ENCODE measurements around the gene MDFIC. TPM values are rescaled to one million over a fixed set of nuclear protein-coding genes. Genes with fewer than 3 reads are reported as not detected.

The MDFIC gene
- total RNA-seq, 1 experiment from 2014 or later: 7.3 TPM

- Histone ChIP-seq H3K27ac (ENCODE audit: low read length) (no peak overlapping the region), H3K36me3 (ENCODE audit: control insufficient read depth, insufficient read depth, low read length) (no peaks in the 10 kb centered on the region), H3K4me1 (ENCODE audit: control insufficient read depth, insufficient read depth, low read length) (no peaks in the 10 kb centered on the region), H3K27me3 (ENCODE audit: control insufficient read depth, insufficient read depth, low read length) (no peaks in the 10 kb centered on the region), H3K9me3 (ENCODE audit: control insufficient read depth, insufficient read depth, low read depth, low read length) (no peaks in the 10 kb centered on the region), H3K4me3 (ENCODE audit: low read depth in 2 of 2, low read length in 2 of 2) (no peak overlapping the region)
- BruUV-seq (replicated peaks): no TSS peak
- in situ Hi-C loops (cut with HindIII; ENCODE audit: low pct_unique_long_range_greater_than_20kb, low sequenced_read_pairs): no loop called here
- ChIA-PET CTCF (no interaction called here), POLR2A (no interaction called here)
- intact Hi-C loops (cut with micrococcal nuclease; ENCODE audit: unreplicated experiment): no loop called here
- ATAC-seq (no peak), DNase-seq (ENCODE audit: low read depth, low spot score) (no peak)
- no peak for TF ChIP-seq CTCF (IDR thresholded peaks at IDR 0.05)
- TF ChIP-seq SIN3A (IDR thresholded peaks at IDR 0.05; ENCODE audit: borderline replicate concordance, insufficient read depth, low read depth, low read length): no peak
- TF ChIP-seq POLR2AphosphoS5 (IDR thresholded peaks at IDR 0.05; ENCODE audit: low read depth, low read length): no peak
- TF ChIP-seq TCF7L2 (IDR thresholded peaks at IDR 0.05; ENCODE audit: low read depth, low read length): no peak
- TF ChIP-seq, protein P1, sequence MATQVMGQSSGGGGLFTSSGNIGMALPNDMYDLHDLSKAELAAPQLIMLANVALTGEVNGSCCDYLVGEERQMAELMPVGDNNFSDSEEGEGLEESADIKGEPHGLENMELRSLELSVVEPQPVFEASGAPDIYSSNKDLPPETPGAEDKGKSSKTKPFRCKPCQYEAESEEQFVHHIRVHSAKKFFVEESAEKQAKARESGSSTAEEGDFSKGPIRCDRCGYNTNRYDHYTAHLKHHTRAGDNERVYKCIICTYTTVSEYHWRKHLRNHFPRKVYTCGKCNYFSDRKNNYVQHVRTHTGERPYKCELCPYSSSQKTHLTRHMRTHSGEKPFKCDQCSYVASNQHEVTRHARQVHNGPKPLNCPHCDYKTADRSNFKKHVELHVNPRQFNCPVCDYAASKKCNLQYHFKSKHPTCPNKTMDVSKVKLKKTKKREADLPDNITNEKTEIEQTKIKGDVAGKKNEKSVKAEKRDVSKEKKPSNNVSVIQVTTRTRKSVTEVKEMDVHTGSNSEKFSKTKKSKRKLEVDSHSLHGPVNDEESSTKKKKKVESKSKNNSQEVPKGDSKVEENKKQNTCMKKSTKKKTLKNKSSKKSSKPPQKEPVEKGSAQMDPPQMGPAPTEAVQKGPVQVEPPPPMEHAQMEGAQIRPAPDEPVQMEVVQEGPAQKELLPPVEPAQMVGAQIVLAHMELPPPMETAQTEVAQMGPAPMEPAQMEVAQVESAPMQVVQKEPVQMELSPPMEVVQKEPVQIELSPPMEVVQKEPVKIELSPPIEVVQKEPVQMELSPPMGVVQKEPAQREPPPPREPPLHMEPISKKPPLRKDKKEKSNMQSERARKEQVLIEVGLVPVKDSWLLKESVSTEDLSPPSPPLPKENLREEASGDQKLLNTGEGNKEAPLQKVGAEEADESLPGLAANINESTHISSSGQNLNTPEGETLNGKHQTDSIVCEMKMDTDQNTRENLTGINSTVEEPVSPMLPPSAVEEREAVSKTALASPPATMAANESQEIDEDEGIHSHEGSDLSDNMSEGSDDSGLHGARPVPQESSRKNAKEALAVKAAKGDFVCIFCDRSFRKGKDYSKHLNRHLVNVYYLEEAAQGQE (IDR thresholded peaks at IDR 0.05; ENCODE audit: insufficient read depth in 1 of 2, low read depth in 2 of 2, low read length in 1 of 2): no peak
These were observed 92.9 kb downstream of the MDFIC start for GRCh38 chr7:115014794-115015193.

DNA sequence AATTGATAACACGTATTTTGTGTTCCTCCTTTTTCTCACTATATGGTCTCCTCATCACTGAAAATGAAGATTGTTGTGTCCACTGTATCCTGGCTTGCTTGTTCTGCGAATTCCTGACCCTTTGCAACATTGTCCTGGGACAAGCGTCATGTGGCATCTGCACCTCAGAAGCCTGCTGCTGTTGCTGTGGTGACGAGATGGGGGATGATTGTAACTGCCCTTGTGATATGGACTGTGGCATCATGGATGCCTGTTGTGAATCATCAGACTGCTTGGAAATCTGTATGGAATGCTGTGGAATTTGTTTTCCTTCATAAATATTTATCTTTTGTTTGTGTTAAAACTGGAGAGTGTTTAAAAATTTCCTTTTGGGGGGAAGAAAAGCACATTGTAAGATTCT, 93.7 kb downstream of the MDFIC start:
- H3K36me3 ChIP-seq (ENCODE audit: control insufficient read depth, insufficient read depth, low read length): no peaks in the 10 kb centered on the region
- no peaks in the 10 kb centered on the region for H3K27me3 ChIP-seq (ENCODE audit: control insufficient read depth, insufficient read depth, low read length)
- ChIA-PET CTCF (no interaction called here), POLR2A (no interaction called here)
- H3K27ac ChIP-seq (ENCODE audit: low read length): no peak overlapping the region
- in situ Hi-C loops (cut with HindIII; ENCODE audit: low pct_unique_long_range_greater_than_20kb, low sequenced_read_pairs) (no loop called here), intact Hi-C loops (cut with micrococcal nuclease; ENCODE audit: unreplicated experiment) (no loop called here)
- no peak overlapping the region for H3K4me3 ChIP-seq (ENCODE audit: low read depth in 2 of 2, low read length in 2 of 2)
- DNase-seq (ENCODE audit: low read depth, low spot score) (no peak), ATAC-seq (no peak)
- TF ChIP-seq, protein P1 (IDR thresholded peaks at IDR 0.05; ENCODE audit: insufficient read depth in 1 of 2, low read depth in 2 of 2, low read length in 1 of 2): no peak
- no TSS peak for BruUV-seq (replicated peaks)
- no peaks in the 10 kb centered on the region for H3K9me3 ChIP-seq (ENCODE audit: control insufficient read depth, insufficient read depth, low read depth, low read length)
- H3K4me1 ChIP-seq (ENCODE audit: control insufficient read depth, insufficient read depth, low read length): no peaks in the 10 kb centered on the region
